Loucy (cell line): ENCODE results near the gene CTRL.

ENCODE experiments used
- H2AFZ ChIP-seq: fragments of 200-600 bp; sonication (generic); 2 replicates; pipeline ENCODE4 v1.6.0; 2016; ENCODE audit warnings: antibody characterized with exemption, mild to moderate bottlenecking, low read length, moderate library complexity
- H3F3A ChIP-seq: fragments of 200-600 bp; 2 replicates; pipeline ENCODE4 v1.6.0; 2016; ENCODE audit warnings: antibody characterized with exemption, low read depth, mild to moderate bottlenecking
- H3K27me3 ChIP-seq: fragments of 200-600 bp; sonication (generic); 2 replicates; pipeline ENCODE4 v1.6.1; 2014; ENCODE audit warnings: low read length, mild to moderate bottlenecking; ENCODE audit not compliant: insufficient read depth, poor library complexity, severe bottlenecking
- H3K36me3 ChIP-seq: fragments of 200-600 bp; sonication (generic); 2 replicates; pipeline ENCODE4 v1.6.1; 2016; ENCODE audit warnings: low read length; ENCODE audit not compliant: insufficient read depth
- H3K4me1 ChIP-seq: fragments of 200-600 bp; sonication (generic); 2 replicates; pipeline ENCODE4 v1.5.1; 2014; ENCODE audit warnings: low read length, mild to moderate bottlenecking; ENCODE audit not compliant: insufficient read depth, poor library complexity, severe bottlenecking
- H3K4me2 ChIP-seq: fragments of 200-600 bp; sonication (generic); 2 replicates; pipeline ENCODE4 v1.6.0; 2014; ENCODE audit warnings: antibody characterized with exemption, low read length, low read depth, mild to moderate bottlenecking; ENCODE audit not compliant: poor library complexity, severe bottlenecking
- H3K4me3 ChIP-seq: fragments of 200-600 bp; sonication (generic); 2 replicates; pipeline ENCODE4 v1.5.1; 2014; ENCODE audit warnings: low read length, mild to moderate bottlenecking, mixed read lengths; ENCODE audit not compliant: poor library complexity, severe bottlenecking
- H3K79me2 ChIP-seq: fragments of 200-600 bp; sonication (generic); 2 replicates; pipeline ENCODE4 v1.6.1; 2014; ENCODE audit warnings: low read length; ENCODE audit not compliant: insufficient read depth
- H3K9ac ChIP-seq: fragments of 200-600 bp; sonication (generic); 2 replicates; pipeline ENCODE4 v1.6.0; 2014; ENCODE audit warnings: mild to moderate bottlenecking, low read depth, low read length, moderate library complexity; ENCODE audit not compliant: poor library complexity, severe bottlenecking
- H3K9me2 ChIP-seq: fragments of 200-600 bp; sonication (generic); replicated peaks from 2 replicates; pipeline ENCODE4 v1.6.1; 2016; ENCODE audit warnings: low read depth, low read length, mixed read lengths
- H3K9me3 ChIP-seq: fragments of 200-600 bp; sonication (generic); 2 replicates; pipeline ENCODE4 v1.6.1; 2014; ENCODE audit warnings: mild to moderate bottlenecking, antibody characterized with exemption, low read length, low read depth; ENCODE audit not compliant: insufficient read depth
- H4K20me1 ChIP-seq: fragments of 200-600 bp; sonication (generic); 2 replicates; pipeline ENCODE4 v1.6.0; 2014; ENCODE audit warnings: antibody characterized with exemption, low read length, mild to moderate bottlenecking; ENCODE audit not compliant: insufficient read depth, poor library complexity, severe bottlenecking
- CTCF ChIP-seq: fragments of 200-600 bp; sonication (generic); conservative IDR thresholded peaks from 2 replicates; pipeline ENCODE4 v1.5.1; 2014; ENCODE audit warnings: mild to moderate bottlenecking, antibody characterized with exemption, low read length
- EZH2phosphoT487 ChIP-seq: fragments of 200-600 bp; IDR thresholded peaks from 2 replicates; pipeline ENCODE4 v1.6.1; 2018; ENCODE audit warnings: antibody characterized with exemption, mild to moderate bottlenecking, moderate library complexity, borderline replicate concordance

CTRL gene

GRCh38 chr16:67965668-67966548 is 34.2 kb upstream of the CTRL start:
- Histone ChIP-seq H3K4me3 (no peak overlapping the region), H3F3A (no peaks in the 10 kb centered on the region), H3K4me2 (peak overlapping the region; percentile 65), H3K9me3 (no peaks in the 10 kb centered on the region), H3K9me2 (no peaks in the 10 kb centered on the region), H4K20me1 (no peaks in the 10 kb centered on the region), H3K79me2 (no peaks in the 10 kb centered on the region), H2AFZ (no peak overlapping the region), H3K36me3 (no peaks in the 10 kb centered on the region), H3K27me3 (no peaks in the 10 kb centered on the region), H3K9ac (peak overlapping the region; percentile 35), H3K4me1 (peaks cover 18% of the 10 kb centered on the region)
- TF ChIP-seq EZH2phosphoT487 (no peak), CTCF (no peak)

- Histone ChIP-seq H3K79me2 (no peaks in the 10 kb centered on the region), H3K9me2 (no peaks in the 10 kb centered on the region)
These were observed 32.9 kb upstream of the CTRL start for GRCh38 chr16:67964477-67965131.

GRCh38 chr16:67963662-67964321 is 32.1 kb upstream of the CTRL start:
- H2AFZ ChIP-seq = no peak overlapping the region
- no peaks in the 10 kb centered on the region for H3F3A ChIP-seq
- no peaks in the 10 kb centered on the region for H3K79me2 ChIP-seq
- peaks cover 15% of the 10 kb centered on the region for H3K4me1 ChIP-seq
- no peaks in the 10 kb centered on the region for H4K20me1 ChIP-seq
- H3K4me2 ChIP-seq = no peak overlapping the region
- no peaks in the 10 kb centered on the region for H3K36me3 ChIP-seq
- H3K4me3 ChIP-seq = no peak overlapping the region
- no peaks in the 10 kb centered on the region for H3K9me3 ChIP-seq
- no peak for TF ChIP-seq EZH2phosphoT487
- no peak for TF ChIP-seq CTCF
- H3K9me2 ChIP-seq = no peaks in the 10 kb centered on the region
- no peak overlapping the region for H3K9ac ChIP-seq
- H3K27me3 ChIP-seq = no peaks in the 10 kb centered on the region

More at GRCh38 chr16:67964477-67965131, 32.9 kb upstream of the CTRL start:
- Histone ChIP-seq H2AFZ (no peak overlapping the region), H3K4me2 (no peak overlapping the region), H3K9me3 (no peaks in the 10 kb centered on the region), H4K20me1 (no peaks in the 10 kb centered on the region), H3K36me3 (no peaks in the 10 kb centered on the region), H3K27me3 (no peaks in the 10 kb centered on the region), H3K4me3 (no peak overlapping the region), H3F3A (no peaks in the 10 kb centered on the region), H3K9ac (no peak overlapping the region), H3K4me1 (peaks cover 18% of the 10 kb centered on the region)
- TF ChIP-seq CTCF (no peak), EZH2phosphoT487 (no peak)
